Caco-2 (cell line): ENCODE results near the gene FAM3D. TPM values are rescaled to one million over a fixed set of nuclear protein-coding genes. Genes with fewer than 3 reads are reported as not detected.
A peak's percentile ranks its signal among the peaks of the same experiment; 100 is the strongest.

Source experiments
- BruUV-seq: library from RNA; stranded (reverse); fragments of 400-500 nt; replicated peaks from 2 replicates; lab custom pipeline; 2021; lab: Mats Ljungman, UMichigan
- CTCF ChIA-PET: fragments of 300-600 bp; sonication (Branson Sonifier 250); formaldehyde crosslinking; loops from one replicate; lab custom pipeline; 2022; ENCODE audit warnings: antibody characterized with exemption; lab: Charles Lee
- POLR2A ChIA-PET: fragments of 300-600 bp; sonication (Branson Sonifier 250); formaldehyde crosslinking; loops from one replicate; lab custom pipeline; 2022; ENCODE audit warnings: antibody characterized with exemption; lab: Charles Lee
- DNase-seq, 2 experiments: peaks; one replicate each; pipeline versions ENCODE4 v3.0.0 to v3.0.0-alpha.2; 2020 to 2022
- H3K27me3 ChIP-seq: replicated peaks from 2 replicates; pipeline ENCODE4 v1.6.0; 2011; ENCODE audit warnings: low read length; ENCODE audit not compliant: control insufficient read depth, insufficient read depth
- H3K36me3 ChIP-seq: 2 replicates; pipeline ENCODE4 v1.5.1; 2011; ENCODE audit warnings: low read length; ENCODE audit not compliant: control insufficient read depth, insufficient read depth
- H3K4me1 ChIP-seq: fragments of 250-450 bp; sonication (Bioruptor Pico); 2 replicates; pipeline ENCODE4 v1.5.1; 2020; ENCODE audit warnings: mild to moderate bottlenecking
- H3K4me3 ChIP-seq: 2 replicates; pipeline ENCODE4 v1.5.1; 2011; ENCODE audit warnings: low read depth, mild to moderate bottlenecking, control low read depth, low read length
- H3K9me3 ChIP-seq: fragments of 250-450 bp; sonication (Bioruptor Pico); 2 replicates; pipeline ENCODE4 v1.5.1; 2020; ENCODE audit warnings: mild to moderate bottlenecking, moderate library complexity
- H3K27ac Mint-ChIP-seq: one replicate; pipeline ENCODE4 v1.8.0; 2022; ENCODE audit warnings: mixed read lengths; ENCODE audit not compliant: unreplicated experiment
- H3K27me3 Mint-ChIP-seq: one replicate; pipeline ENCODE4 v1.8.0; 2022; ENCODE audit warnings: mixed read lengths; ENCODE audit not compliant: insufficient read depth, unreplicated experiment
- H3K36me3 Mint-ChIP-seq: one replicate; pipeline ENCODE4 v1.8.0; 2022; ENCODE audit warnings: mild to moderate bottlenecking, mixed read lengths; ENCODE audit not compliant: insufficient read depth, unreplicated experiment
- H3K4me1 Mint-ChIP-seq: one replicate; pipeline ENCODE4 v1.8.0; 2022; ENCODE audit warnings: low read depth, mixed read lengths; ENCODE audit not compliant: unreplicated experiment
- H3K4me3 Mint-ChIP-seq: one replicate; pipeline ENCODE4 v1.8.0; 2022; ENCODE audit warnings: mild to moderate bottlenecking, moderate library complexity, mixed read lengths; ENCODE audit not compliant: unreplicated experiment
- H3K9me3 Mint-ChIP-seq: one replicate; pipeline ENCODE4 v1.8.0; 2022; ENCODE audit warnings: mixed read lengths; ENCODE audit not compliant: unreplicated experiment
- intact Hi-C: fragments of 100-400 bp; cut with micrococcal nuclease; formaldehyde crosslinking; loops from one replicate; pipeline ENCODE4 v1.10.0; 2022; ENCODE audit not compliant: unreplicated experiment
- total RNA-seq: library from RNA; stranded (reverse); gene quantifications from 2 replicates; pipeline ENCODE4 v1.2.3, GENCODE V29; 2022
- TF ChIP-seq, protein P1 (sequence below), 2 experiments: fragments of 200-600 bp in 1 of 2; IDR thresholded peaks; 1 replicate in 1 of 2; 2 replicates in 1 of 2; pipeline versions ENCODE4 v1.5.1 to v1.8.0; 2011 to 2022; ENCODE audit warnings: antibody characterized with exemption in 1 of 2, control low read depth in 1 of 2, inconsistent platforms in 1 of 2, low read depth in 1 of 2, low read length in 1 of 2, mild to moderate bottlenecking in 1 of 2, moderate library complexity in 1 of 2; ENCODE audit not compliant: insufficient read depth in 1 of 2, severe bottlenecking in 1 of 2, unreplicated experiment in 1 of 2

The FAM3D gene
- total RNA-seq, 1 experiment from 2014 or later, result not detected

DNA sequence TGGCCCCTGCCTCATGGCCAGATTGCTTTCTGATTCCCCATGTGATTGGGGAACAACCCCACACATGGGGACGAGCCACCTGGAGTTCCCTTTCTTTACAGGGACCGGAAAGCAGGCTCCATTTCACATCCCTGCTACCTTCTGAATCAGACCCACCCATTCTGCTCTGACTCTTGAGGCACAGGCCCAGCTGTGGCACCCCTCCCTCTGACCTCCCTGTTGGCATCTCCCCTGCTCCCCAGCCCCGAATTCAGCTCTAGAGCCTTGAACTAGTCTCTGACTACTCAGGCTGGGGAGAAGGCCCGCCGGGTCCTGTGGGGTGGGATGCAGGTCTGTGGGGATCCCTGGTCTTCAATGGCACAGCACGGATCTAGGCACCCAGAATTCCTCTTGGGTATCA, 12.1 kb downstream of the FAM3D start:
- Mint-ChIP-seq H3K4me3 (no peak overlapping the region), H3K27ac (no peak overlapping the region), H3K4me1 (no peaks in the 10 kb centered on the region), H3K9me3 (no peaks in the 10 kb centered on the region), H3K36me3 (no peaks in the 10 kb centered on the region), H3K27me3 (peaks cover 12% of the 10 kb centered on the region)
- Histone ChIP-seq H3K9me3 (no peaks in the 10 kb centered on the region), H3K27me3 (no peaks in the 10 kb centered on the region), H3K36me3 (no peaks in the 10 kb centered on the region), H3K4me1 (no peaks in the 10 kb centered on the region), H3K4me3 (no peak overlapping the region)
- DNase-seq, result peak in 1 of 2 experiments; percentile 26
- intact Hi-C loops, result no loop called here
- CTCF ChIA-PET, result no interaction called here
- BruUV-seq, result no TSS peak
- TF ChIP-seq, protein P1, sequence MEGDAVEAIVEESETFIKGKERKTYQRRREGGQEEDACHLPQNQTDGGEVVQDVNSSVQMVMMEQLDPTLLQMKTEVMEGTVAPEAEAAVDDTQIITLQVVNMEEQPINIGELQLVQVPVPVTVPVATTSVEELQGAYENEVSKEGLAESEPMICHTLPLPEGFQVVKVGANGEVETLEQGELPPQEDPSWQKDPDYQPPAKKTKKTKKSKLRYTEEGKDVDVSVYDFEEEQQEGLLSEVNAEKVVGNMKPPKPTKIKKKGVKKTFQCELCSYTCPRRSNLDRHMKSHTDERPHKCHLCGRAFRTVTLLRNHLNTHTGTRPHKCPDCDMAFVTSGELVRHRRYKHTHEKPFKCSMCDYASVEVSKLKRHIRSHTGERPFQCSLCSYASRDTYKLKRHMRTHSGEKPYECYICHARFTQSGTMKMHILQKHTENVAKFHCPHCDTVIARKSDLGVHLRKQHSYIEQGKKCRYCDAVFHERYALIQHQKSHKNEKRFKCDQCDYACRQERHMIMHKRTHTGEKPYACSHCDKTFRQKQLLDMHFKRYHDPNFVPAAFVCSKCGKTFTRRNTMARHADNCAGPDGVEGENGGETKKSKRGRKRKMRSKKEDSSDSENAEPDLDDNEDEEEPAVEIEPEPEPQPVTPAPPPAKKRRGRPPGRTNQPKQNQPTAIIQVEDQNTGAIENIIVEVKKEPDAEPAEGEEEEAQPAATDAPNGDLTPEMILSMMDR (IDR thresholded peaks at IDR 0.05; ENCODE audit: insufficient read depth in 1 of 2, low read depth in 1 of 2, low read length in 1 of 2, severe bottlenecking in 1 of 2, unreplicated experiment in 1 of 2), result no peak
- POLR2A ChIA-PET, result no interaction called here

DNA sequence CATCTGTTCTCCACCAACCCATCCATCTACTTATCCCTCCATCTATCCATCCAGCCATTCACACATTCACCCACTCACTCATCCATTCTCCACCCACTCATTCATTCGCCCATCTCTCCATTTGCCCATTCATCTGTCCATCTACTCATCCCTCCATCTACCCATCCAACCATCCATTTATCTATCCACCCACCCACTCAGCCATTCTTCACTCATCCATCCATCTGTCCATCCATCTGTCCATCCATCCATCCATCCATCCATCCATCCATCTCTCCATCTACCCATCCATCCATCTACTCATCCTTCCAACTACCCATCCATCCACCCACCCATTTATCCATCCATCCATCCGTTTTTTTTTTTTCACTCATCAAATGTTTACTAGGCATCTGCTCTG, 13.9 kb downstream of the FAM3D start:
- no peaks in the 10 kb centered on the region for H3K27me3 ChIP-seq
- BruUV-seq, result no TSS peak
- no peaks in the 10 kb centered on the region for H3K9me3 Mint-ChIP-seq
- H3K4me3 ChIP-seq, result no peak overlapping the region
- H3K4me1 Mint-ChIP-seq, result no peaks in the 10 kb centered on the region
- TF ChIP-seq, protein P1 (IDR thresholded peaks at IDR 0.05; ENCODE audit: insufficient read depth in 1 of 2, low read depth in 1 of 2, low read length in 1 of 2, severe bottlenecking in 1 of 2, unreplicated experiment in 1 of 2), result no peak
- no peak overlapping the region for H3K4me3 Mint-ChIP-seq
- peaks cover 12% of the 10 kb centered on the region for H3K27me3 Mint-ChIP-seq
- no peaks in the 10 kb centered on the region for H3K9me3 ChIP-seq
- H3K27ac Mint-ChIP-seq, result no peak overlapping the region
- no peak for DNase-seq
- ChIA-PET CTCF (no interaction called here), POLR2A (no interaction called here)
- intact Hi-C loops, result no loop called here
- H3K4me1 ChIP-seq, result no peaks in the 10 kb centered on the region
- H3K36me3 Mint-ChIP-seq, result no peaks in the 10 kb centered on the region
- no peaks in the 10 kb centered on the region for H3K36me3 ChIP-seq

DNA sequence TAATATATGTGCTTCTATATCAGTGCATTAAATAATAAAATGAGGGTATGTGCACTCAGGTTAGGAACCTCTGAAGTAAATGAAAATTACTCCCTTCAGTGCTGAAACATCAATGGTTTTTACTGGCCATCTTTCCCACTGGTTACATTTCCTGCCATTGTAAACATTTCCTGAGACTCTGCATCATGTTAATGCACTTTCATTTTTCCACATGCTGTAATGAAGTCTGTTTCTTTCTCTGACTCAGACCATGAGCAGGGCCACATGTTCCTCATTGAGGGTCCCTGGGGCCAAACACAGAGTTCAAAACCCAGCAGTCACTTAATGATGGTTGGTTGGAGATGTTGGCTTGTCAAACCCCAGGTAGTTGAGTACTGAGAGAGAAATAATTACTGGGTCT, 15.3 kb downstream of the FAM3D start:
- CTCF ChIA-PET, result no interaction called here
- H3K4me3 ChIP-seq, result no peak overlapping the region
- intact Hi-C loops, result no loop called here
- Mint-ChIP-seq H3K27me3 (peaks cover 4% of the 10 kb centered on the region), H3K27ac (no peak overlapping the region), H3K36me3 (no peaks in the 10 kb centered on the region), H3K4me1 (no peaks in the 10 kb centered on the region), H3K9me3 (no peaks in the 10 kb centered on the region), H3K4me3 (no peak overlapping the region)
- TF ChIP-seq, protein P1 (IDR thresholded peaks at IDR 0.05; ENCODE audit: insufficient read depth in 1 of 2, low read depth in 1 of 2, low read length in 1 of 2, severe bottlenecking in 1 of 2, unreplicated experiment in 1 of 2), result no peak
- DNase-seq, result no peak
- H3K27me3 ChIP-seq, result no peaks in the 10 kb centered on the region
- no peaks in the 10 kb centered on the region for H3K36me3 ChIP-seq
- no peaks in the 10 kb centered on the region for H3K9me3 ChIP-seq
- no TSS peak for BruUV-seq
- H3K4me1 ChIP-seq, result no peaks in the 10 kb centered on the region
- POLR2A ChIA-PET, result no interaction called here
